ENCODE measurements around the gene SPTLC3.

DNA sequence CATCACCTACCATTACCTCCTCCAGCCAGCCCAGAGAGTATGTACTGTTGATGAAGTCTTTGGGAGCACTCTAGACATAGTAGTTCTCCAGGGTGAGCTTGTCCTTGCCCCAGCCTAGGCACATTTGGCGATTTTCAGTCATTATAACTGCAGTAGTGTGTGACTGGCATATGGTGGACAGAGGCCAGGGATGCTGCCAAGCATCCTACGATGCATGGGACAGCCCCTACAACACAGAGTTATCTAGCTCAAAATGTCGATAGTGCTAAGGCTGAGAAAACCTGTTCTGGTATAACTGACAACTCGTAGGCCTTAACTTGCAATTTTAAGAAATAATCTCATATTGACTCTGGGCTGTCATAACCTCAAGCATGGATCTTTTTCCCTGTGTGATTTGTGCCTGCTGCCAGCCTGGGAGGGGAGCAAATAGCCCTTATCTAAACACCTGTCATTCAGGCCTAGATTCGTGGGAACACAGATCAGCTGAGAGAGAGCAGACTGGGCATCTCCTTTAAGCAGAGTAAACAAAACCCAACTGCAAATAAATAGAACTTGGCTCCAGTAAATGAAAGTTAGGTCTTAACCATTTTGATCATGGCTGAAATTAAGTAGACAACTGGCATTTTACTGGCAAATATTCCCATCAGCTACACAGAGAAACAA, 102.6 kb downstream of the SPTLC3 start:
- TF ChIP-seq, protein P1, sequence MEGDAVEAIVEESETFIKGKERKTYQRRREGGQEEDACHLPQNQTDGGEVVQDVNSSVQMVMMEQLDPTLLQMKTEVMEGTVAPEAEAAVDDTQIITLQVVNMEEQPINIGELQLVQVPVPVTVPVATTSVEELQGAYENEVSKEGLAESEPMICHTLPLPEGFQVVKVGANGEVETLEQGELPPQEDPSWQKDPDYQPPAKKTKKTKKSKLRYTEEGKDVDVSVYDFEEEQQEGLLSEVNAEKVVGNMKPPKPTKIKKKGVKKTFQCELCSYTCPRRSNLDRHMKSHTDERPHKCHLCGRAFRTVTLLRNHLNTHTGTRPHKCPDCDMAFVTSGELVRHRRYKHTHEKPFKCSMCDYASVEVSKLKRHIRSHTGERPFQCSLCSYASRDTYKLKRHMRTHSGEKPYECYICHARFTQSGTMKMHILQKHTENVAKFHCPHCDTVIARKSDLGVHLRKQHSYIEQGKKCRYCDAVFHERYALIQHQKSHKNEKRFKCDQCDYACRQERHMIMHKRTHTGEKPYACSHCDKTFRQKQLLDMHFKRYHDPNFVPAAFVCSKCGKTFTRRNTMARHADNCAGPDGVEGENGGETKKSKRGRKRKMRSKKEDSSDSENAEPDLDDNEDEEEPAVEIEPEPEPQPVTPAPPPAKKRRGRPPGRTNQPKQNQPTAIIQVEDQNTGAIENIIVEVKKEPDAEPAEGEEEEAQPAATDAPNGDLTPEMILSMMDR (IDR thresholded peaks at IDR 0.05): no peak
- TF ChIP-seq EZH2 (IDR thresholded peaks at IDR 0.05; ENCODE audit: borderline replicate concordance, insufficient read depth, low read depth, low read length, poor library complexity, severe bottlenecking): no peak
